Upper lobe of left lung (tissue), 4 donors: Measurements from ENCODE around the gene TLE1.

Source experiments
- EP300 ChIP-seq, 4 donors: sonication (generic); formaldehyde crosslinking; IDR thresholded peaks; one replicate each; pipeline ENCODE4 v1.5.1; 2017; ENCODE audit warnings: antibody characterized with exemption in 4 of 4, control low read depth in 2 of 4
- POLR2A ChIP-seq, 4 donors: fragments of 450-650 bp; IDR thresholded peaks; one replicate each; pipeline ENCODE4 v1.5.1; 2016 to 2017; ENCODE audit warnings: antibody characterized with exemption in 4 of 4, mild to moderate bottlenecking in 2 of 4
- POLR2AphosphoS5 ChIP-seq, 2 donors: sonication (generic); formaldehyde crosslinking; IDR thresholded peaks; one replicate each; pipeline ENCODE4 v1.5.1; 2017; ENCODE audit warnings: antibody characterized with exemption in 2 of 2
- TF ChIP-seq, protein P1 (sequence below), 6 experiments: fragments of 450-650 bp in 4 of 6; fragments of 200-600 bp in 2 of 6; sonication (generic) in 2 of 6; IDR thresholded peaks; one replicate each; pipeline ENCODE4 v1.5.1; 2016 to 2019; ENCODE audit warnings: antibody characterized with exemption in 6 of 6

DNA sequence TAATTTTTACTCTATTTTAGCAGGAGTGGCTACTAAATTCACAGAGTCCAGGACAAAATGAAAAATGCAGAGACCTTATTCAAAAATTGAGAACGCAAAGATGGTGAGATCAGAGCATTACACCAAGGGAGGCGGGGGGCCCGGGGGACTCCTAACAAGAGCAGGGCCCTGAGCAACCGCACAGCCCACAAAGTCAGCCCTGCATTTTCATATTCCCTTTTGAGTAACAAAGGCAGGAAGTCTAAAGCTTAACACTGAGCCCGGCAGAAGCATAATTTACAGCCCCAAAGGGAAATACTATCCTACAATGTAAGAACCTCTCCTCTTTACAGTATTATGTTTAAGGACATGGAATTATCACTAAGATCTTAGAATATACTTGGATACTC, 69.4 kb downstream of the TLE1 start:
- TF ChIP-seq POLR2A (IDR thresholded peaks at IDR 0.05) (no peak), POLR2AphosphoS5 (IDR thresholded peaks at IDR 0.05) (no peak), EP300 (IDR thresholded peaks at IDR 0.05) (no peak)
- TF ChIP-seq, protein P1, sequence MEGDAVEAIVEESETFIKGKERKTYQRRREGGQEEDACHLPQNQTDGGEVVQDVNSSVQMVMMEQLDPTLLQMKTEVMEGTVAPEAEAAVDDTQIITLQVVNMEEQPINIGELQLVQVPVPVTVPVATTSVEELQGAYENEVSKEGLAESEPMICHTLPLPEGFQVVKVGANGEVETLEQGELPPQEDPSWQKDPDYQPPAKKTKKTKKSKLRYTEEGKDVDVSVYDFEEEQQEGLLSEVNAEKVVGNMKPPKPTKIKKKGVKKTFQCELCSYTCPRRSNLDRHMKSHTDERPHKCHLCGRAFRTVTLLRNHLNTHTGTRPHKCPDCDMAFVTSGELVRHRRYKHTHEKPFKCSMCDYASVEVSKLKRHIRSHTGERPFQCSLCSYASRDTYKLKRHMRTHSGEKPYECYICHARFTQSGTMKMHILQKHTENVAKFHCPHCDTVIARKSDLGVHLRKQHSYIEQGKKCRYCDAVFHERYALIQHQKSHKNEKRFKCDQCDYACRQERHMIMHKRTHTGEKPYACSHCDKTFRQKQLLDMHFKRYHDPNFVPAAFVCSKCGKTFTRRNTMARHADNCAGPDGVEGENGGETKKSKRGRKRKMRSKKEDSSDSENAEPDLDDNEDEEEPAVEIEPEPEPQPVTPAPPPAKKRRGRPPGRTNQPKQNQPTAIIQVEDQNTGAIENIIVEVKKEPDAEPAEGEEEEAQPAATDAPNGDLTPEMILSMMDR (IDR thresholded peaks at IDR 0.05): no peak
